ENCODE results near the gene PAM. TPM values are rescaled to one million over a fixed set of nuclear protein-coding genes. Genes with fewer than 3 reads are reported as not detected.

Gene PAM
- total and polyA plus RNA-seq, 2 of the 13 experiments (the other 11 are each of a cell fraction or from before 2014, with no cell fraction given), result 20.2 to 79.1 TPM

GRCh38 chr5:103016167-103016566, 261.1 kb downstream of the PAM start (continued):
- TF ChIP-seq ZSCAN12 (CRISPR knock-in tag; IDR thresholded peaks at IDR 0.05), result no peak

- H3K4me1 ChIP-seq (ENCODE audit: insufficient read depth, low read length), result no peaks in the 10 kb centered on the region
- no peak overlapping the region for H3K27ac ChIP-seq (ENCODE audit: extremely low read length, insufficient read depth, low read length)
- POLR2A ChIA-PET, result no interaction called here
- 95% methylated on average over 1 of the region's 1 CpG for WGBS (ENCODE audit: low lambda C conversion rate)
- DNase-seq (ENCODE audit: low spot score), result no peak
- in situ Hi-C loops (cut with HindIII; ENCODE audit: extremely low pct_ligation_motif_present, low pct_unique_long_range_greater_than_20kb), result no loop called here
- no peak for TF ChIP-seq ELF3 (CRISPR knock-in tag; IDR thresholded peaks at IDR 0.05)
- TF ChIP-seq, protein P1, sequence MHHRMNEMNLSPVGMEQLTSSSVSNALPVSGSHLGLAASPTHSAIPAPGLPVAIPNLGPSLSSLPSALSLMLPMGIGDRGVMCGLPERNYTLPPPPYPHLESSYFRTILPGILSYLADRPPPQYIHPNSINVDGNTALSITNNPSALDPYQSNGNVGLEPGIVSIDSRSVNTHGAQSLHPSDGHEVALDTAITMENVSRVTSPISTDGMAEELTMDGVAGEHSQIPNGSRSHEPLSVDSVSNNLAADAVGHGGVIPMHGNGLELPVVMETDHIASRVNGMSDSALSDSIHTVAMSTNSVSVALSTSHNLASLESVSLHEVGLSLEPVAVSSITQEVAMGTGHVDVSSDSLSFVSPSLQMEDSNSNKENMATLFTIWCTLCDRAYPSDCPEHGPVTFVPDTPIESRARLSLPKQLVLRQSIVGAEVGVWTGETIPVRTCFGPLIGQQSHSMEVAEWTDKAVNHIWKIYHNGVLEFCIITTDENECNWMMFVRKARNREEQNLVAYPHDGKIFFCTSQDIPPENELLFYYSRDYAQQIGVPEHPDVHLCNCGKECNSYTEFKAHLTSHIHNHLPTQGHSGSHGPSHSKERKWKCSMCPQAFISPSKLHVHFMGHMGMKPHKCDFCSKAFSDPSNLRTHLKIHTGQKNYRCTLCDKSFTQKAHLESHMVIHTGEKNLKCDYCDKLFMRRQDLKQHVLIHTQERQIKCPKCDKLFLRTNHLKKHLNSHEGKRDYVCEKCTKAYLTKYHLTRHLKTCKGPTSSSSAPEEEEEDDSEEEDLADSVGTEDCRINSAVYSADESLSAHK (CRISPR knock-in tag; IDR thresholded peaks at IDR 0.05; ENCODE audit: borderline replicate concordance), result no peak
- no peak for TF ChIP-seq MTA3 (CRISPR knock-in tag; IDR thresholded peaks at IDR 0.05)
- no peak for TF ChIP-seq EHMT2 (IDR thresholded peaks at IDR 0.05; ENCODE audit: borderline replicate concordance, low read depth, low read length)
- TF ChIP-seq SNAPC2 (CRISPR knock-in tag; IDR thresholded peaks at IDR 0.05), result no peak
- no peak for TF ChIP-seq GLMP (CRISPR knock-in tag; IDR thresholded peaks at IDR 0.05; ENCODE audit: borderline replicate concordance)
- no peak for TF ChIP-seq MIER2 (CRISPR knock-in tag; IDR thresholded peaks at IDR 0.05)
- TF ChIP-seq BHLHE40 (IDR thresholded peaks at IDR 0.05; ENCODE audit: low read length), result no peak
- TF ChIP-seq, protein P2, sequence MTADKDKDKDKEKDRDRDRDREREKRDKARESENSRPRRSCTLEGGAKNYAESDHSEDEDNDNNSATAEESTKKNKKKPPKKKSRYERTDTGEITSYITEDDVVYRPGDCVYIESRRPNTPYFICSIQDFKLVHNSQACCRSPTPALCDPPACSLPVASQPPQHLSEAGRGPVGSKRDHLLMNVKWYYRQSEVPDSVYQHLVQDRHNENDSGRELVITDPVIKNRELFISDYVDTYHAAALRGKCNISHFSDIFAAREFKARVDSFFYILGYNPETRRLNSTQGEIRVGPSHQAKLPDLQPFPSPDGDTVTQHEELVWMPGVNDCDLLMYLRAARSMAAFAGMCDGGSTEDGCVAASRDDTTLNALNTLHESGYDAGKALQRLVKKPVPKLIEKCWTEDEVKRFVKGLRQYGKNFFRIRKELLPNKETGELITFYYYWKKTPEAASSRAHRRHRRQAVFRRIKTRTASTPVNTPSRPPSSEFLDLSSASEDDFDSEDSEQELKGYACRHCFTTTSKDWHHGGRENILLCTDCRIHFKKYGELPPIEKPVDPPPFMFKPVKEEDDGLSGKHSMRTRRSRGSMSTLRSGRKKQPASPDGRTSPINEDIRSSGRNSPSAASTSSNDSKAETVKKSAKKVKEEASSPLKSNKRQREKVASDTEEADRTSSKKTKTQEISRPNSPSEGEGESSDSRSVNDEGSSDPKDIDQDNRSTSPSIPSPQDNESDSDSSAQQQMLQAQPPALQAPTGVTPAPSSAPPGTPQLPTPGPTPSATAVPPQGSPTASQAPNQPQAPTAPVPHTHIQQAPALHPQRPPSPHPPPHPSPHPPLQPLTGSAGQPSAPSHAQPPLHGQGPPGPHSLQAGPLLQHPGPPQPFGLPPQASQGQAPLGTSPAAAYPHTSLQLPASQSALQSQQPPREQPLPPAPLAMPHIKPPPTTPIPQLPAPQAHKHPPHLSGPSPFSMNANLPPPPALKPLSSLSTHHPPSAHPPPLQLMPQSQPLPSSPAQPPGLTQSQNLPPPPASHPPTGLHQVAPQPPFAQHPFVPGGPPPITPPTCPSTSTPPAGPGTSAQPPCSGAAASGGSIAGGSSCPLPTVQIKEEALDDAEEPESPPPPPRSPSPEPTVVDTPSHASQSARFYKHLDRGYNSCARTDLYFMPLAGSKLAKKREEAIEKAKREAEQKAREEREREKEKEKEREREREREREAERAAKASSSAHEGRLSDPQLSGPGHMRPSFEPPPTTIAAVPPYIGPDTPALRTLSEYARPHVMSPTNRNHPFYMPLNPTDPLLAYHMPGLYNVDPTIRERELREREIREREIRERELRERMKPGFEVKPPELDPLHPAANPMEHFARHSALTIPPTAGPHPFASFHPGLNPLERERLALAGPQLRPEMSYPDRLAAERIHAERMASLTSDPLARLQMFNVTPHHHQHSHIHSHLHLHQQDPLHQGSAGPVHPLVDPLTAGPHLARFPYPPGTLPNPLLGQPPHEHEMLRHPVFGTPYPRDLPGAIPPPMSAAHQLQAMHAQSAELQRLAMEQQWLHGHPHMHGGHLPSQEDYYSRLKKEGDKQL (CRISPR knock-in tag; IDR thresholded peaks at IDR 0.05; ENCODE audit: low read depth), result no peak
- no peak for TF ChIP-seq KDM1A (CRISPR knock-in tag; IDR thresholded peaks at IDR 0.05)
- H4K20me1 ChIP-seq (ENCODE audit: insufficient read depth, low read length), result no peaks in the 10 kb centered on the region
- no peaks in the 10 kb centered on the region for H3K27me3 ChIP-seq (ENCODE audit: control insufficient read depth in 1 of 2, insufficient read depth in 2 of 2, low read length in 2 of 2)
- H3K4me3 ChIP-seq (replicated peaks in 1 of 3; ENCODE audit: insufficient read depth in 1 of 3, low read depth in 2 of 3, low read length in 3 of 3), result no peak overlapping the region
- no peak overlapping the region for H3K9ac ChIP-seq (ENCODE audit: insufficient read depth, low read depth, low read length)
- FAIRE-seq, result no peak
- intact Hi-C loops (cut with micrococcal nuclease; ENCODE audit: unreplicated experiment), result no loop called here
- no peak overlapping the region for H2AFZ ChIP-seq (ENCODE audit: low read length)
- no peak for ATAC-seq
- no peaks in the 10 kb centered on the region for H3K79me2 ChIP-seq (ENCODE audit: insufficient read depth, low read length)
- no peaks in the 10 kb centered on the region for H3K9me3 ChIP-seq (ENCODE audit: low read length)
- H3K4me2 ChIP-seq (ENCODE audit: low read depth, low read length), result no peak overlapping the region
- H3K36me3 ChIP-seq (replicated peaks in 1 of 2; ENCODE audit: control insufficient read depth in 1 of 2, insufficient read depth in 2 of 2, low read length in 2 of 2), result no peaks in the 10 kb centered on the region; a peak in 1 of 5 replicates
- CTCF ChIA-PET (ENCODE audit: low intra/inter-chr PET ratio, low total read pairs), result no interaction called here
- no TSS peak for BruUV-seq (replicated peaks)
These were observed 264.7 kb downstream of the PAM start for GRCh38 chr5:103019804-103020203.
